SK-N-SH (cell line): ENCODE data around the gene ACADS.

Source experiments
- CHD2 ChIP-seq: fragments of 150-350 bp; IDR thresholded peaks from 2 replicates; pipeline ENCODE4 v1.6.1; 2018; ENCODE audit warnings: low read length; ENCODE audit not compliant: partially characterized antibody
- EZH2phosphoT487 ChIP-seq: fragments of 200-600 bp; sonication (generic); IDR thresholded peaks from 2 replicates; pipeline ENCODE4 v1.6.1; 2017; ENCODE audit warnings: low read depth, mixed run types, mild to moderate bottlenecking, antibody characterized with exemption, moderate library complexity, borderline replicate concordance
- RAD21 ChIP-seq: IDR thresholded peaks from 2 replicates; pipeline ENCODE4 v1.6.1; 2012; ENCODE audit warnings: mild to moderate bottlenecking, low read length
- TF ChIP-seq, protein P1 (sequence below): fragments of 200-600 bp; sonication (generic); IDR thresholded peaks from 2 replicates; pipeline ENCODE4 v1.6.1; 2017; ENCODE audit warnings: antibody characterized with exemption, mild to moderate bottlenecking, moderate library complexity

DNA sequence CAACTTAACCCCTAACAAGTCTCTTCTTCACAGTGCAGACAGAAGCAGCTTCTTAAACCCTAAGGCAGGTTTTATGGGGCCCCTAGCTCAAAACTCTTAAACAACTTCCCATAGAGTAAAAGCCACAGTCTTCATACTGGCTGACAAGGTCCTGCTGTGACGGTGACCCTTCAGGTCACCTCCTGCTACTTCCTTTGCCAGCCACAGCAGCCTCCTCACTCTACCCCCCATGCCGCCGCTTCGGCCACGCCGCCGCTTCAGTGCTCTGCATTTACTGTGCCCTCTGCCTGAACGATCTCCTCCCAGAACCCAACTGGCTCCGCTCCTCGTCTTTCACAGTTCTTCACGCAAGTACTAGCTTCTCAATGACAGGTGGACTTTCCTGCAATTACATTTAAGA lies 45.5 kb downstream of the ACADS start:
- TF ChIP-seq, protein P1, sequence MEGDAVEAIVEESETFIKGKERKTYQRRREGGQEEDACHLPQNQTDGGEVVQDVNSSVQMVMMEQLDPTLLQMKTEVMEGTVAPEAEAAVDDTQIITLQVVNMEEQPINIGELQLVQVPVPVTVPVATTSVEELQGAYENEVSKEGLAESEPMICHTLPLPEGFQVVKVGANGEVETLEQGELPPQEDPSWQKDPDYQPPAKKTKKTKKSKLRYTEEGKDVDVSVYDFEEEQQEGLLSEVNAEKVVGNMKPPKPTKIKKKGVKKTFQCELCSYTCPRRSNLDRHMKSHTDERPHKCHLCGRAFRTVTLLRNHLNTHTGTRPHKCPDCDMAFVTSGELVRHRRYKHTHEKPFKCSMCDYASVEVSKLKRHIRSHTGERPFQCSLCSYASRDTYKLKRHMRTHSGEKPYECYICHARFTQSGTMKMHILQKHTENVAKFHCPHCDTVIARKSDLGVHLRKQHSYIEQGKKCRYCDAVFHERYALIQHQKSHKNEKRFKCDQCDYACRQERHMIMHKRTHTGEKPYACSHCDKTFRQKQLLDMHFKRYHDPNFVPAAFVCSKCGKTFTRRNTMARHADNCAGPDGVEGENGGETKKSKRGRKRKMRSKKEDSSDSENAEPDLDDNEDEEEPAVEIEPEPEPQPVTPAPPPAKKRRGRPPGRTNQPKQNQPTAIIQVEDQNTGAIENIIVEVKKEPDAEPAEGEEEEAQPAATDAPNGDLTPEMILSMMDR, result no peak
- no peak for TF ChIP-seq RAD21
- TF ChIP-seq EZH2phosphoT487, result no peak
- no peak for TF ChIP-seq CHD2
